Stomach (tissue), 4 donors: ENCODE data around the gene COA3.

Experiments used
- POLR2A ChIP-seq, 4 donors: fragments of 450-650 bp; IDR thresholded peaks; one replicate each; pipeline ENCODE4 v1.6.1; 2016; ENCODE audit warnings: antibody characterized with exemption in 4 of 4, control low read depth in 2 of 4, mild to moderate bottlenecking in 1 of 4, moderate library complexity in 1 of 4
- POLR2AphosphoS5 ChIP-seq, 3 donors: sonication (generic); formaldehyde crosslinking; IDR thresholded peaks; one replicate each; pipeline ENCODE4 v1.6.1; 2016; ENCODE audit warnings: antibody characterized with exemption in 3 of 3
- TF ChIP-seq, protein P1 (sequence below), 7 experiments: fragments of 450-650 bp in 4 of 7; fragments of 200-600 bp in 3 of 7; sonication (generic) in 3 of 7; IDR thresholded peaks; one replicate each; pipeline ENCODE4 v1.5.1; 2016 to 2019; ENCODE audit warnings: antibody characterized with exemption in 7 of 7, control low read depth in 2 of 7, mild to moderate bottlenecking in 1 of 7

DNA sequence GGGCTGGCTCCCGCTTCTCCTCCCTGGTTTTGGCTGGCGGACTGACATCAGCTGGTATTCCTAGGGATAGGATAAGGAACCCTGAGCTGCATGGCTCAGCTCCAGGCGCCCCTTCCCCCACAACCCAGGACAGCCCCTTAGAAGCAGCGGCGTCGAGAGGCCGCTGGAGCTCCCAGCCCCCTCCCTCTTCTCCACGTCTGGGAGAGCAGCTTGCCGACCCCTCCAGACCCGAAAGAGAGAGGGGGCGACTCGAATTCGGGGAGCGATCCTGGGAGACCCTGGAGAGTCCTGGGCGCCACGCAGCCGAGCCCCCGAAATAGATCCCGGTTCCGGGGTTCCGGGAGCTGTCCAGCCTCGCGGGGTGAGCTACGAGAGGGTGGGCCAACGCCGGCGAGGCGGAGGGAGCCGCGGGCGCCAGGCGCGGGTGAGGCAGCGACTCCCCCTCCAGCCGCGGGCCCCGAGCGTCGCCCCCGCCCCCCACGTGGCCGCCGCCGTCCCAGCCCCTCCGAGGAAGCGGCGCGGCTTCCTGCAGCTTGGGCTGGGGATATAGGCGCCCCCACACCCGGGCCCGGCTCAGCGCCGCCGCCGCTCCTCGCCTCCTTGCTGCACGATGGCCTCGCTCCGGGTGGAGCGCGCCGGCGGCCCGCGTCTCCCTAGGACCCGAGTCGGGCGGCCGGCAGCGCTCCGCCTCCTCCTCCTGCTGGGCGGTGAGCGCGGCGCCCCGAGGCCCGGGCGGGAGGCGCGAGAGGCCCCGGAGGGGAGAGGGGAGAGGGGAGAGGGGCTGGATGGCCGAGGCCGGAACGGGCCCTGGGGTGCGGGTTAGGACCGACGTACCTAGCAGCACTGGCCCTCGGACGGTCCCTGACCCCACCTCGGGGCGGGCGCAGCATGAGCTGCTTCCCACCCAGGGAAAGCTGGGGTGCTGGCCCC, 37.6 kb downstream of the COA3 start, which contains the start of gene RAMP2:
- TF ChIP-seq, protein P1, sequence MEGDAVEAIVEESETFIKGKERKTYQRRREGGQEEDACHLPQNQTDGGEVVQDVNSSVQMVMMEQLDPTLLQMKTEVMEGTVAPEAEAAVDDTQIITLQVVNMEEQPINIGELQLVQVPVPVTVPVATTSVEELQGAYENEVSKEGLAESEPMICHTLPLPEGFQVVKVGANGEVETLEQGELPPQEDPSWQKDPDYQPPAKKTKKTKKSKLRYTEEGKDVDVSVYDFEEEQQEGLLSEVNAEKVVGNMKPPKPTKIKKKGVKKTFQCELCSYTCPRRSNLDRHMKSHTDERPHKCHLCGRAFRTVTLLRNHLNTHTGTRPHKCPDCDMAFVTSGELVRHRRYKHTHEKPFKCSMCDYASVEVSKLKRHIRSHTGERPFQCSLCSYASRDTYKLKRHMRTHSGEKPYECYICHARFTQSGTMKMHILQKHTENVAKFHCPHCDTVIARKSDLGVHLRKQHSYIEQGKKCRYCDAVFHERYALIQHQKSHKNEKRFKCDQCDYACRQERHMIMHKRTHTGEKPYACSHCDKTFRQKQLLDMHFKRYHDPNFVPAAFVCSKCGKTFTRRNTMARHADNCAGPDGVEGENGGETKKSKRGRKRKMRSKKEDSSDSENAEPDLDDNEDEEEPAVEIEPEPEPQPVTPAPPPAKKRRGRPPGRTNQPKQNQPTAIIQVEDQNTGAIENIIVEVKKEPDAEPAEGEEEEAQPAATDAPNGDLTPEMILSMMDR (IDR thresholded peaks at IDR 0.05), result no peak
- TF ChIP-seq POLR2A (IDR thresholded peaks at IDR 0.05), result no peak
- TF ChIP-seq POLR2AphosphoS5 (IDR thresholded peaks at IDR 0.05), result no peak
